Hepatocyte (in vitro differentiated cells): ENCODE results near the gene ADTRP. TPM values are rescaled to one million over a fixed set of nuclear protein-coding genes. Genes with fewer than 3 reads are reported as not detected.

ENCODE experiments used
- DNase-seq: peaks from one replicate; pipeline ENCODE4 v3.0.0-alpha.2; 2016; ENCODE audit warnings: low spot score
- H2AFZ ChIP-seq: fragments of 200-600 bp; sonication (generic); 2 replicates; pipeline ENCODE4 v1.6.0; 2016; ENCODE audit warnings: antibody characterized with exemption, mild to moderate bottlenecking
- H3K27ac ChIP-seq: fragments of 200-600 bp; sonication (generic); 2 replicates; pipeline ENCODE4 v1.5.1; 2016; ENCODE audit warnings: mild to moderate bottlenecking
- H3K27me3 ChIP-seq: fragments of 200-600 bp; sonication (generic); 2 replicates; pipeline ENCODE4 v1.6.1; 2016
- H3K36me3 ChIP-seq: fragments of 200-600 bp; sonication (generic); replicated peaks from 2 replicates; pipeline ENCODE4 v1.5.1; 2016; ENCODE audit warnings: low read depth; ENCODE audit not compliant: insufficient read depth
- H3K4me1 ChIP-seq: fragments of 200-600 bp; sonication (generic); 2 replicates; pipeline ENCODE4 v1.5.1; 2016; ENCODE audit warnings: mild to moderate bottlenecking, moderate library complexity; ENCODE audit not compliant: insufficient read depth
- H3K4me2 ChIP-seq: fragments of 200-600 bp; sonication (generic); 2 replicates; pipeline ENCODE4 v1.6.0; 2016
- H3K4me3 ChIP-seq: fragments of 200-600 bp; sonication (generic); 2 replicates; pipeline ENCODE4 v1.5.1; 2016; ENCODE audit warnings: mild to moderate bottlenecking
- H3K79me2 ChIP-seq: fragments of 200-600 bp; sonication (generic); 2 replicates; pipeline ENCODE4 v1.6.0; 2017; ENCODE audit warnings: mild to moderate bottlenecking
- H3K9me2 ChIP-seq: fragments of 200-600 bp; sonication (generic); replicated peaks from 2 replicates; pipeline ENCODE4 v1.6.0; 2017; ENCODE audit warnings: mild to moderate bottlenecking; ENCODE audit not compliant: insufficient read depth
- H3K9me3 ChIP-seq: fragments of 200-600 bp; sonication (generic); 2 replicates; pipeline ENCODE4 v1.5.1; 2016; ENCODE audit warnings: low read depth, mild to moderate bottlenecking
- H4K20me1 ChIP-seq: fragments of 200-600 bp; sonication (generic); 2 replicates; pipeline ENCODE4 v1.6.0; 2016; ENCODE audit warnings: mild to moderate bottlenecking; ENCODE audit not compliant: insufficient read depth, poor library complexity, severe bottlenecking
- CTCF ChIP-seq: fragments of 200-600 bp; sonication (generic); IDR thresholded peaks from 2 replicates; pipeline ENCODE4 v1.5.1; 2016; ENCODE audit warnings: antibody characterized with exemption, mild to moderate bottlenecking; ENCODE audit not compliant: poor library complexity
- EZH2 ChIP-seq: fragments of 200-600 bp; sonication (generic); IDR thresholded peaks from 2 replicates; pipeline ENCODE4 v1.6.1; 2016; ENCODE audit warnings: antibody characterized with exemption, mild to moderate bottlenecking, borderline replicate concordance
- EZH2phosphoT487 ChIP-seq: fragments of 200-600 bp; sonication (generic); IDR thresholded peaks from one replicate; pipeline ENCODE4 v1.6.1; 2018; ENCODE audit warnings: antibody characterized with exemption, mild to moderate bottlenecking, low read depth, moderate library complexity; ENCODE audit not compliant: unreplicated experiment, severe bottlenecking
- WGBS: methylation state at CpG from one replicate; pipeline ENCODE4 v1.1.6; 2016; ENCODE audit warnings: low lambda C conversion rate; ENCODE audit errors: missing lambda C conversion rate; 5-methylcytosine and 5-hydroxymethylcytosine counted together
- polyA plus RNA-seq: library from polyadenylated mRNA; unstranded; fragments of >200 nt; fragmentation: Nextera tagmentation; extraction: Ambion mirVana; gene quantifications from 2 replicates; pipeline ENCODE4 v1.2.1, GENCODE V29; 2016
- total RNA-seq: library from RNA; depleted of rRNA; stranded (reverse); fragments of >200 nt; gene quantifications from 2 replicates; pipeline ENCODE4 v1.2.3, GENCODE V29; 2014

The ADTRP gene
- total and polyA plus RNA-seq, 2 experiments from 2014 or later: 4.1 to 9.8 TPM

GRCh38 chr6:11772109-11772825, 6.3 kb downstream of the ADTRP start:
- Histone ChIP-seq H2AFZ (no peak overlapping the region), H3K27ac (peak overlapping the region; percentile 93), H3K27me3 (no peaks in the 10 kb centered on the region), H3K79me2 (no peaks in the 10 kb centered on the region), H3K9me2 (no peaks in the 10 kb centered on the region), H3K36me3 (no peaks in the 10 kb centered on the region), H4K20me1 (no peaks in the 10 kb centered on the region), H3K4me3 (no peak overlapping the region), H3K9me3 (no peaks in the 10 kb centered on the region), H3K4me2 (no peak overlapping the region), H3K4me1 (peaks cover 11% of the 10 kb centered on the region)
- 70% methylated on average over 10 of the region's 10 CpGs for WGBS
- peak; percentile 69 for DNase-seq
- TF ChIP-seq EZH2phosphoT487: no peak
- TF ChIP-seq CTCF: no peak
- TF ChIP-seq EZH2: no peak

GRCh38 chr6:11771473-11772048, 7.0 kb downstream of the ADTRP start:
- no peak for TF ChIP-seq EZH2phosphoT487
- no peaks in the 10 kb centered on the region for H3K9me2 ChIP-seq
- no peak overlapping the region for H2AFZ ChIP-seq
- peaks cover 11% of the 10 kb centered on the region for H3K4me1 ChIP-seq
- H3K4me3 ChIP-seq: no peak overlapping the region
- no peak overlapping the region for H3K4me2 ChIP-seq
- no peak for DNase-seq
- H3K27ac ChIP-seq: peak overlapping the region; percentile 93
- H3K9me3 ChIP-seq: no peaks in the 10 kb centered on the region
- H4K20me1 ChIP-seq: no peaks in the 10 kb centered on the region
- no peaks in the 10 kb centered on the region for H3K36me3 ChIP-seq
- no peaks in the 10 kb centered on the region for H3K27me3 ChIP-seq
- WGBS: 87% methylated on average over 13 of the region's 13 CpGs
- H3K79me2 ChIP-seq: no peaks in the 10 kb centered on the region

- Histone ChIP-seq H3K79me2 (no peaks in the 10 kb centered on the region), H3K27ac (peak overlapping the region; percentile 93), H3K9me2 (no peaks in the 10 kb centered on the region), H2AFZ (no peak overlapping the region), H4K20me1 (no peaks in the 10 kb centered on the region), H3K36me3 (no peaks in the 10 kb centered on the region), H3K9me3 (no peaks in the 10 kb centered on the region), H3K4me3 (no peak overlapping the region), H3K27me3 (no peaks in the 10 kb centered on the region), H3K4me1 (peaks cover 17% of the 10 kb centered on the region), H3K4me2 (peak overlapping the region; percentile 18)
- DNase-seq: peak; percentile 90
- 72% methylated on average over 27 of the region's 27 CpGs for WGBS
- TF ChIP-seq EZH2phosphoT487 (no peak), CTCF (no peak), EZH2 (no peak)
Measured at GRCh38 chr6:11770546-11771466, 7.8 kb downstream of the ADTRP start.
